Colonic mucosa (tissue), 4 donors: ENCODE results near the gene ABCB8. TPM values are rescaled to one million over a fixed set of nuclear protein-coding genes. Genes with fewer than 3 reads are reported as not detected.

Experiments
- DNase-seq: peaks from one replicate; pipeline ENCODE4 v3.0.0-alpha.2; 2020
- H3K27ac ChIP-seq: fragments of 200-600 bp; one replicate; pipeline ENCODE4 v1.8.0; 2021
- H3K27me3 ChIP-seq: fragments of 200-600 bp; one replicate; pipeline ENCODE4 v1.8.0; 2021
- H3K36me3 ChIP-seq: fragments of 200-600 bp; one replicate; pipeline ENCODE4 v1.8.0; 2021
- H3K4me1 ChIP-seq: fragments of 200-600 bp; one replicate; pipeline ENCODE4 v1.8.0; 2021; ENCODE audit warnings: mild to moderate bottlenecking
- H3K4me3 ChIP-seq: fragments of 200-600 bp; one replicate; pipeline ENCODE4 v1.8.0; 2021
- H3K9ac ChIP-seq, 2 donors: one replicate each; pipeline ENCODE4 v1.7.0; 2013; ENCODE audit warnings: control low read depth in 2 of 2, low read depth in 2 of 2, low read length in 2 of 2
- H3K9me3 ChIP-seq: fragments of 200-600 bp; one replicate; pipeline ENCODE4 v1.8.0; 2021
- intact Hi-C: fragments of 100-400 bp; cut with DNase I; formaldehyde crosslinking; loops from one replicate; pipeline ENCODE4 v1.14.1; 2022
- total RNA-seq, 2 donors: library from RNA; stranded (reverse); fragmentation: NEBNext Ultra II Directional in 1 of 2; extraction: Animal tissue kit (Norgen Biotek cat#: 25700) in 1 of 2; gene quantifications; one replicate each; pipeline ENCODE4 v1.2.1, GENCODE V29; 2021
- TF ChIP-seq, protein P1 (sequence below): fragments of 200-600 bp; IDR thresholded peaks from one replicate; pipeline ENCODE4 v1.8.0; 2022; ENCODE audit warnings: antibody characterized with exemption, mild to moderate bottlenecking
- donor health status: healthy.
- donor health status: DM: no; HTN: no; CAD: no.
- donor health status: DM: no; HTN: no; CAD: no.

ABCB8 gene
- total RNA-seq, 2 donors from 2014 or later, result 26.7 to 59.5 TPM

DNA sequence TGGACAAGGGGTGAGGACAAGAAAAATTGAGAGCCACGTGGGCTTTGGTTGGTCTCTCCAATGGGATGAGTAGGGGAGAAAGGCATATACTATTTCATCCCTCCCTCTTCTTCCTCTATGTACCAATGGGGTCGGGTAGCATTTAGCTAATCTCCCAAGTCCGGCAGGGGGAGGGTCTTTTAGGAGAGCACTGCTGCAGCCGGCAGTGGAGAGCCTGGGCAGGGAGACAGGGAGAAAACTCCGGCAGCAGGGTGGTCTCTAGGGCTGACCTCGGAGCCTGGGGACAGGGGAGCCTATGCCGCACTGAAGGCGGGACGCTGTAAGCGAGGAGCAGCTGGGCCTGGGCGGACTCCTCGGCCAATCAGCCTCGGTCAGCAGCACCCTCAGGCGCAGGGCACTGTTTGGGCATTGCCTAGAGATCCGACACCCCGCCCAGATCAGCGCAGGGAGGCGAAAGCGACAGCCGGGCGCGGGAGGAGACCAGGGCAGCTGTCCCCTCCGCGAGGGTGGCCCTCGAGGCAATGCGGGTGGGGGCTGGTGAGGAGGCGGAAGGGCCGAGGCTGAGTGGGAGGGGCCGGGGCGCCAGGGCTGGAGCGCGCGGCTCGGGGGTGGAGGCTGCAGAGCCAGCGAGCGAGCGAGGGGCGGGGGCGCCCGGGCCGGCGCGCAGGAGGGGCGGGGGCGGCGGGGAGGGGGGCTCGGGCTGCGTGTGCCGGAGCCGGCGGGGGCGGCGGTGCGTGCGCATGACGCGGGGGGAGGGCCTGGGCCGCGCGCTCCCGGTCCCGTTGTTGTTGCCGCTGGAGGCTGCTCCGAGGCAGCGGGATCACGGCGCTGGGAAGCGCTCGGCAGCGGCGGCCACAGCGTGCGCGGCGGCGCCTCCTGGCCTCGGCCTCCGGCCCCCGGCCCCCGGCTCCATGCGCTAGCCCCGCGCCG lies 57.7 kb downstream of the ABCB8 start, which contains the start of gene AGAP3:
TSS of gene AGAP3 (plus strand) at position 785 of the 930 bp plus-strand sequence. CDS start 267 bp downstream, outside the sequence.
- peak; percentile 91 for DNase-seq
- peak within 1 kb of the TSS; percentile 77 for H3K4me3 ChIP-seq
- no peaks in the 10 kb centered on the region for H3K36me3 ChIP-seq
- intact Hi-C loops, result no loop called here
- H3K27ac ChIP-seq, result peak within 1 kb of the TSS; percentile 77
- peak within 1 kb of the TSS; percentile 89 to 92 for H3K9ac ChIP-seq
- TF ChIP-seq, protein P1, sequence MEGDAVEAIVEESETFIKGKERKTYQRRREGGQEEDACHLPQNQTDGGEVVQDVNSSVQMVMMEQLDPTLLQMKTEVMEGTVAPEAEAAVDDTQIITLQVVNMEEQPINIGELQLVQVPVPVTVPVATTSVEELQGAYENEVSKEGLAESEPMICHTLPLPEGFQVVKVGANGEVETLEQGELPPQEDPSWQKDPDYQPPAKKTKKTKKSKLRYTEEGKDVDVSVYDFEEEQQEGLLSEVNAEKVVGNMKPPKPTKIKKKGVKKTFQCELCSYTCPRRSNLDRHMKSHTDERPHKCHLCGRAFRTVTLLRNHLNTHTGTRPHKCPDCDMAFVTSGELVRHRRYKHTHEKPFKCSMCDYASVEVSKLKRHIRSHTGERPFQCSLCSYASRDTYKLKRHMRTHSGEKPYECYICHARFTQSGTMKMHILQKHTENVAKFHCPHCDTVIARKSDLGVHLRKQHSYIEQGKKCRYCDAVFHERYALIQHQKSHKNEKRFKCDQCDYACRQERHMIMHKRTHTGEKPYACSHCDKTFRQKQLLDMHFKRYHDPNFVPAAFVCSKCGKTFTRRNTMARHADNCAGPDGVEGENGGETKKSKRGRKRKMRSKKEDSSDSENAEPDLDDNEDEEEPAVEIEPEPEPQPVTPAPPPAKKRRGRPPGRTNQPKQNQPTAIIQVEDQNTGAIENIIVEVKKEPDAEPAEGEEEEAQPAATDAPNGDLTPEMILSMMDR, result no peak
- no peaks in the 10 kb centered on the region for H3K9me3 ChIP-seq
- no peaks in the 10 kb centered on the region for H3K27me3 ChIP-seq
- H3K4me1 ChIP-seq, result peaks cover 20% of the 10 kb centered on the region

DNA sequence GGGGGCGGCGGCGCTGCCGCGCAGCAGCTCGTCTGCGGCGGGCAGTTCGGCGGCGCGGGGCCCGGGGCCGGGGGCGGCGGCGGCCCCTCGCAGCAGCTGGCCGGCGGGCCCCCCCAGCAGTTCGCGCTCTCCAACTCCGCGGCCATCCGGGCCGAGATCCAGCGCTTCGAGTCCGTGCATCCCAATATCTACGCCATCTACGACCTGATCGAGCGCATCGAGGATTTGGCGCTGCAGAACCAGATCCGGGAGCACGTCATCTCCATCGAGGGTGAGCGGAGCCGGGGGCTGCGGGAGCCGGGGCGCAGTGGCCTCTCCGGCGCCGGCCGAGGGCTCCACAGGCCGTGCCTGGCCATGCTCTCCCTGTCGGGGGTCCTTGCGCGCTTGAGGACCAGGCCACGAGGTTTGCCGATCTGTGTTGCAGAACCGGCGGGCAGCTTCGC lies 58.6 kb downstream of the ABCB8 start:
- Histone ChIP-seq H3K27me3 (no peaks in the 10 kb centered on the region), H3K4me1 (peaks cover 16% of the 10 kb centered on the region), H3K27ac (peak overlapping the region; percentile 77), H3K9me3 (no peaks in the 10 kb centered on the region), H3K4me3 (peak overlapping the region; percentile 77), H3K9ac (peak overlapping the region; percentile 89 to 92), H3K36me3 (no peaks in the 10 kb centered on the region)
- intact Hi-C loops, result no loop called here
- DNase-seq, result peak; percentile 47
- TF ChIP-seq, protein P1, result no peak

DNA sequence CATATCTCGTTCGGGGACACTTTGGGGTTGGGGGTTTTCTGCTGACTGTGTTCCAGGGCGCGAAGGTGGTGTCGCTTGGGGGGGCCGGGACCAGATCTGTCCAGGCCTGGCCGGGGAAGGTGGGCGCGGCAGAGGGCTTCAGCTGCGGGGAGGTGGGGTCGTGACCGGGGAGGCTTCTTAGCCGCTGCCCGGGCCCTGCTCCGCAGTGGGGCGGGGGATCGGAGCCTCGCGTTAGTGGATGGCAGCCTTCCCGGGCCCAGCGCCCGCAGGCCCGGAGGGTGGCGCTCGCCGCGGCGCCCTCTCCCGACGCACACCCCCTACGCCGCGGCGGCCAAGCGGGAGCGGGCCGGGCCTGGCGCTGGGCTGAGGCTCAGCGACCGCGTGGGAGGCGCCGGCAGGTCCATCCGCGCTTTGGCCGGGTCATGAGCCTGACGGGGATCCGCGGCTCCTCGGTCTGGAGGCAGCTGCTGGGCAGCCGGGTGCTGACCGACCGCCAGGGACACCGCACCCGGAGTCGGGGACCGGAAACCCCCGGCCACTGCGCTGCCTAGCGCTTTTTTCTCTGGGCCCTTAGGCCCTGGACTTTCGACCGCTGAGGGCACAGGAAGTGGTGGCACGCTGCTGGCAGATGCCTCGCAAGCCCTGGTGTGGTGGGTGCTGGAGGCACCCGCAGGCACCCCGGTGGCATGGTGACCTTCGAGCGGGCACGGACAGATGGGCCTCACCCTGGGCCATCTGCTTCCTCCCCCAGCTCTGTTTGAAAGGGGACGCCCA lies 59.2 kb downstream of the ABCB8 start:
- peak overlapping the region; percentile 89 to 92 for H3K9ac ChIP-seq
- H3K36me3 ChIP-seq, result no peaks in the 10 kb centered on the region
- peak overlapping the region; percentile 77 for H3K27ac ChIP-seq
- no peaks in the 10 kb centered on the region for H3K27me3 ChIP-seq
- intact Hi-C loops, result no loop called here
- peak overlapping the region; percentile 77 for H3K4me3 ChIP-seq
- H3K4me1 ChIP-seq, result peaks cover 10% of the 10 kb centered on the region
- TF ChIP-seq, protein P1, result no peak
- DNase-seq, result peak; percentile 58
- no peaks in the 10 kb centered on the region for H3K9me3 ChIP-seq

DNA sequence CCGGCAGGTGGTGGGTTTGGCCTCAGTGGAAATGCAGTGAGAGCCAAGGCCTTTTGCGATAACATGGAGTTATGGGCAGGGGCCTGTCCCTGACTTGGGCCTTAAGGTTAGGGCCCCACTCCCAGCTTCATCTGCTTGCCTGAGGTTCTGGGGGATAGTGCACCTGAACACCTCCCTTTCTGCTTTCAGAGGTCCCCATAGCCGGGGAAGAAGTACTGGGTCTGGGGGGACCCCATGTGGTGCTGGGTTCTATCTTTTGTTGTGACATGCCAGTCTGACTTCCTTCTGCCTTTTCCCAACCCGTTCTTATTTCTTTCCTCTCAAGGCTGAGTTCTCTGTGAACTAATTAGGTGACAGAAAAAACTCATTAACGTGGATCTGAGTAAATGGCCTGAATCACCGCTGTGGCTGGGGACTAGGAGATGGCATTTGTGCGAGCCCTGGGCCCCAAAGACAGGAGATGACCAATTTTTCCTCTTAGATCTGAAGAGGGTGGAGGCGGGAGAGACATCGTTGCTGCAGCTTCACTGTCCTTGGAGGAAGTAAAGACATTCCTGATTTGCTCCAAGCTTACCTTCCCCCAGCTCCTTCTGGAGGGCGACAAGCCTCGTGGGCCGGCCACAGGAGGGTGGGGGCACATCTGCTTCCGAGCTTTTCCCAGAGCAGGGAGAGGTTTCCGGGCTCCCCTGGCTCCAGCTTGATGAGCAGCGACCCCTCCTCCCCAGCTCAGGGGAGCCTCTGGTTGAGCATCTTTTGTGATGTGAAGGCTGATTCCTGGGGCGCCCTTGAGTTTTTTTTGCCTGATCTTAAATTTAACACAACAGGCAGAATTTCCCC lies 60.0 kb downstream of the ABCB8 start:
- peaks cover 9% of the 10 kb centered on the region for H3K4me1 ChIP-seq

More for the DNA sequence above, 60.0 kb downstream of the ABCB8 start:
- Histone ChIP-seq H3K27me3 (no peaks in the 10 kb centered on the region), H3K9me3 (no peaks in the 10 kb centered on the region), H3K27ac (peak overlapping the region; percentile 77), H3K9ac (peak overlapping the region; percentile 89 to 92), H3K36me3 (no peaks in the 10 kb centered on the region), H3K4me3 (peak overlapping the region; percentile 77)
- intact Hi-C loops, result no loop called here
- no peak for DNase-seq
- TF ChIP-seq, protein P1, result no peak
